Activated naive CD4-positive, alpha-beta T cell treated with anti-CD3 and anti-CD28 coated beads for 36 hours (primary cell): ENCODE data around the gene TRANK1. TPM values are rescaled to one million over a fixed set of nuclear protein-coding genes. Genes with fewer than 3 reads are reported as not detected.
"Not testable (repeated sequence)": the region's sequence is repeated elsewhere in the genome, so short reads cannot be mapped to it uniquely, and the experiment has no call there.

Source experiments
- CTCF ChIA-PET: fragments of 350-600 bp; sonication (Branson Sonifier 250); formaldehyde crosslinking; loops from one replicate; lab custom pipeline; 2021; ENCODE audit warnings: antibody characterized with exemption; lab: Charles Lee
- DNase-seq: peaks from one replicate; pipeline ENCODE4 v3.0.0-alpha.2; 2020
- H3K27ac Mint-ChIP-seq: one replicate; pipeline ENCODE4 v1.8.0; 2021; ENCODE audit warnings: mild to moderate bottlenecking, mixed read lengths
- H3K27me3 Mint-ChIP-seq: one replicate; pipeline ENCODE4 v1.8.0; 2021; ENCODE audit warnings: low read depth, mixed read lengths
- H3K36me3 Mint-ChIP-seq: one replicate; pipeline ENCODE4 v1.8.0; 2021; ENCODE audit warnings: low read depth, mixed read lengths
- H3K4me1 Mint-ChIP-seq: one replicate; pipeline ENCODE4 v1.8.0; 2021; ENCODE audit warnings: low read depth, mixed read lengths
- H3K4me3 Mint-ChIP-seq: one replicate; pipeline ENCODE4 v1.8.0; 2021; ENCODE audit warnings: mild to moderate bottlenecking, moderate library complexity, mixed read lengths
- H3K9me3 Mint-ChIP-seq: one replicate; pipeline ENCODE4 v1.8.0; 2021; ENCODE audit warnings: mixed read lengths
- intact Hi-C: fragments of 100-400 bp; cut with micrococcal nuclease; formaldehyde crosslinking; loops from one replicate; pipeline ENCODE4 v1.15.1; 2023
- total RNA-seq, 2 experiments: library from RNA; stranded (reverse); gene quantifications; one replicate each; pipeline ENCODE4 v1.2.3, GENCODE V29; 2021

Gene TRANK1
- total RNA-seq, 2 experiments from 2014 or later = 10.9 to 11.0 TPM

GRCh38 chr3:36909181-36909580 lies 35.7 kb downstream of the TRANK1 start:
- no peaks in the 10 kb centered on the region for H3K9me3 Mint-ChIP-seq
- DNase-seq = no peak
- H3K4me3 Mint-ChIP-seq = peak overlapping the region; percentile 79
- CTCF ChIA-PET = interaction anchor here (0.8 to 9.3 kb wide), 3 partner anchors 36 to 49 kb away, joined by 5 to 74 read pairs (median 6); no protein-coding TSS in a partner anchor
- no peaks in the 10 kb centered on the region for H3K36me3 Mint-ChIP-seq
- intact Hi-C loops = no loop called here
- peak overlapping the region; percentile 83 for H3K27ac Mint-ChIP-seq
- H3K4me1 Mint-ChIP-seq = peaks cover 63% of the 10 kb centered on the region
- no peaks in the 10 kb centered on the region for H3K27me3 Mint-ChIP-seq

GRCh38 chr3:36908647-36909180 lies 36.1 kb downstream of the TRANK1 start:
- CTCF ChIA-PET = interaction anchor here (1.5 to 9.3 kb wide), 3 partner anchors 32 to 49 kb away, joined by 4 to 74 read pairs (median 12); no protein-coding TSS in a partner anchor
- Mint-ChIP-seq H3K36me3 (no peaks in the 10 kb centered on the region), H3K9me3 (no peaks in the 10 kb centered on the region), H3K27ac (peak overlapping the region; percentile 83), H3K27me3 (no peaks in the 10 kb centered on the region), H3K4me3 (peak overlapping the region; percentile 79), H3K4me1 (peaks cover 61% of the 10 kb centered on the region)
- intact Hi-C loops = loop anchor here (1.0 kb wide), 6 partner anchors 10 to 266 kb away; partner anchors contain the start of genes EPM2AIP1, LRRFIP2 and MLH1
- DNase-seq = no peak

- intact Hi-C loops = loop anchor here (1.0 kb wide), 6 partner anchors 10 to 266 kb away; partner anchors contain the start of genes EPM2AIP1, LRRFIP2 and MLH1
- CTCF ChIA-PET = interaction anchor here (1.5 to 9.3 kb wide), 3 partner anchors 32 to 50 kb away, joined by 4 to 74 read pairs (median 12); no protein-coding TSS in a partner anchor
- Mint-ChIP-seq H3K27me3 (no peaks in the 10 kb centered on the region), H3K9me3 (no peaks in the 10 kb centered on the region), H3K36me3 (no peaks in the 10 kb centered on the region), H3K4me3 (peak overlapping the region; percentile 79), H3K27ac (peak overlapping the region; percentile 83), H3K4me1 (peaks cover 61% of the 10 kb centered on the region)
- DNase-seq = peak; percentile 79
Measured at GRCh38 chr3:36907911-36908646, 36.8 kb downstream of the TRANK1 start.

GRCh38 chr3:36906504-36907149 lies 38.2 kb downstream of the TRANK1 start:
- Mint-ChIP-seq H3K9me3 (no peaks in the 10 kb centered on the region), H3K4me1 (peaks cover 62% of the 10 kb centered on the region), H3K27ac (peak overlapping the region; percentile 25), H3K36me3 (no peaks in the 10 kb centered on the region), H3K27me3 (no peaks in the 10 kb centered on the region), H3K4me3 (peak overlapping the region; percentile 36)
- DNase-seq = peak; percentile 26
- CTCF ChIA-PET = interaction anchor here (0.6 to 9.3 kb wide), 11 partner anchors 11 to 447 kb away, joined by 3 to 74 read pairs (median 3); partner anchors contain the start of gene TRANK1
- intact Hi-C loops = no loop called here

DNA sequence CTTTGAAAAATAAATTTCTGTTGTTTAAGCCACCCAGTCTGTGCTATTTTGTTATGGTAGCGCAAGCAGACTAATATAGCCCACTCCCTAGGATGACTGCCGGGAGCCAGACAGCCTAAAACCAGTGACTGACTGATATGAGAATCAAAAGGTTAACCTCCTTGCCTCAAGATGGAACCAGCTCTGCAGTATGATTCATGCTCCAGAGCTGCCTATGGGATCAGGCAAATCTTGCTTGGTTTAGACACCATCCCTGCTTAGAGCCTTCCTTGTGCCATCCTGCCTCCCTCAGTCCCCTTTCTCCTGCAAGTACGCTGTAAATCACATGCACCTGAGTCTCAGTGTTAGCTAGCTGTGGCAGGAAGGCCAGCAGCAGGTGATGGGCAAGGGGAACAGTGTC lies 39.3 kb downstream of the TRANK1 start:
- DNase-seq = peak; percentile 25
- H3K9me3 Mint-ChIP-seq = no peaks in the 10 kb centered on the region

DNA sequence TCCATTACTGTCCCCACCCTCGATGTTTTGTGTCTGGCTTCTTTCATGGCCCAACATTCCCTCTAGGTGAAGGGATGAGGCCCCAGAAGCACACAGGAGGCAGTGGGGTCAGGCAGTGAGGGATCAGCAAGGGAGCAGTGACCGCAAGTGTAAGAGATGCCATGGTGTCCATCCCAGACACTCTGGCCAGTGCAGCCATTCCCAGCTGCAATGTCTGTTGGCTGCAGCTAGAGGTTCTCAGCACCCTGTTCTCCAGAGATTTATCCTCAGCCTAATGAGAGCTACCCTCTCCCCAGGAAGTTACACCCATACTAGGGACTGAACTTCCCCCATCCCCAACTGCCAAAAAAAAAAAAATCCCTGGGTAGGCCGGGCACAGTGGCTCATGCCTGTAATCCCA lies 40.2 kb downstream of the TRANK1 start:
- no peak for DNase-seq
- CTCF ChIA-PET = interaction anchor here (1.5 to 9.3 kb wide), 5 partner anchors 13 to 53 kb away, joined by 4 to 74 read pairs (median 6); no protein-coding TSS in a partner anchor
- no peak overlapping the region for H3K4me3 Mint-ChIP-seq
- no peaks in the 10 kb centered on the region for H3K27me3 Mint-ChIP-seq
- H3K36me3 Mint-ChIP-seq = peaks cover 2% of the 10 kb centered on the region
- peaks cover 74% of the 10 kb centered on the region for H3K4me1 Mint-ChIP-seq
- intact Hi-C loops = loop anchor here (1.0 kb wide), 2 partner anchors 54 to 308 kb away; no protein-coding TSS in a partner anchor
- no peaks in the 10 kb centered on the region for H3K9me3 Mint-ChIP-seq
- H3K27ac Mint-ChIP-seq = no peak overlapping the region

More for the DNA sequence above, 39.3 kb downstream of the TRANK1 start:
- H3K27ac Mint-ChIP-seq = peak overlapping the region; percentile 24
- CTCF ChIA-PET = interaction anchor here (0.7 to 9.3 kb wide), 7 partner anchors 12 to 52 kb away, joined by 4 to 74 read pairs (median 6); no protein-coding TSS in a partner anchor
- no peaks in the 10 kb centered on the region for H3K27me3 Mint-ChIP-seq
- intact Hi-C loops = no loop called here
- H3K36me3 Mint-ChIP-seq = no peaks in the 10 kb centered on the region
- no peak overlapping the region for H3K4me3 Mint-ChIP-seq
- peaks cover 69% of the 10 kb centered on the region for H3K4me1 Mint-ChIP-seq

- H3K4me3 Mint-ChIP-seq, H3K27ac Mint-ChIP-seq, H3K27me3 Mint-ChIP-seq, DNase-seq, H3K9me3 Mint-ChIP-seq, H3K36me3 Mint-ChIP-seq: not testable (repeated sequence)
- CTCF ChIA-PET = interaction anchor here (0.7 to 9.3 kb wide), 3 partner anchors 15 to 54 kb away, joined by 3 to 74 read pairs (median 5); no protein-coding TSS in a partner anchor
- intact Hi-C loops = loop anchor here (1.0 kb wide), 2 partner anchors 54 to 308 kb away; no protein-coding TSS in a partner anchor
- peaks cover 72% of the 10 kb centered on the region for H3K4me1 Mint-ChIP-seq
Measured at GRCh38 chr3:36904065-36904464, 40.8 kb downstream of the TRANK1 start.

DNA sequence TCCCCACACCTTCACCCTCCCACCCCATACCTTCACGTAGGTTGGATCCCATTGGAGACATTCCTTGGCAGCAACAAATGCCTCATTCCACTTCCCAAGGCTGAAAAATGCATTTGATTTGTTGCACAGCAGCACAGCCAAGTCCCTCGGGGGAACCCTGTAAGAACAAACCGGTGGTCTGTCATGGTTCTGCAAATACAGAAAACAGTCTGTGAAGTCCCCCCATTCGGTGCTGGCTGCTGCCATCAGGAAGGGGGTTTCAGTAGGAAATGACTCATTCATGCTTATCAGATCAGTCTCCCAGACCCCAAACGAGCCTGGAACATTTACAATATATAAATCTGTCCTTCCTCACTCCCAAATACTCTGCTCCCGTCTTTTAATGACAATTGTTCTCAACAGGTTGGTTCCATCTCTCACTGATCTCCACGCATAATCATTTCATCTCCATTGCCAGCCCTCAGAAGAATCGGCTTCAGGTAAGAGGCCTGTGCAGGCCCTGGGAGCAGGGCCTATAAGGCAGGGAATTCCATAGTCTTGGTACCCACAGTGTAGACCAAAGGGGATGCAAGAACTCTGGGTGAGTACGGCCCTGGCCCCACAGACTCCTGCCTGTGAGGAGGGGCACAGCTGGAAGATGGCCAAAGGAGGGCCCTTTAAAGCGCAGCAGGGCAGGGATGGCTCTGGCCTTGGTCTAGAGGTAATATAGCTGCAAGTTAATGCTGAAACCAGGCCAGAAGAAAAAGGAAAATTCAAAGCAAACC lies 41.6 kb downstream of the TRANK1 start:
- no peak for DNase-seq
- CTCF ChIA-PET = interaction anchor here (0.7 to 9.3 kb wide), 4 partner anchors 11 to 54 kb away, joined by 3 to 74 read pairs (median 8); no protein-coding TSS in a partner anchor
- H3K4me3 Mint-ChIP-seq = no peak overlapping the region
- H3K27ac Mint-ChIP-seq = no peak overlapping the region
- H3K9me3 Mint-ChIP-seq = no peaks in the 10 kb centered on the region
- H3K4me1 Mint-ChIP-seq = peaks cover 64% of the 10 kb centered on the region
- intact Hi-C loops = no loop called here
- no peaks in the 10 kb centered on the region for H3K27me3 Mint-ChIP-seq
- peaks cover 3% of the 10 kb centered on the region for H3K36me3 Mint-ChIP-seq

- Mint-ChIP-seq H3K9me3 (no peaks in the 10 kb centered on the region), H3K27me3 (no peaks in the 10 kb centered on the region), H3K4me3 (no peak overlapping the region), H3K4me1 (peaks cover 58% of the 10 kb centered on the region), H3K27ac (no peak overlapping the region), H3K36me3 (peaks cover 9% of the 10 kb centered on the region)
- DNase-seq = no peak
- intact Hi-C loops = no loop called here
- CTCF ChIA-PET = interaction anchor here (0.6 to 9.3 kb wide), 6 partner anchors 9 to 56 kb away, joined by 3 to 74 read pairs (median 5); partner anchors contain the start of gene TRANK1
Measured at GRCh38 chr3:36901588-36901987, 43.3 kb downstream of the TRANK1 start.

- DNase-seq = no peak
- Mint-ChIP-seq H3K4me3 (peak overlapping the region; percentile 17), H3K9me3 (no peaks in the 10 kb centered on the region), H3K4me1 (peaks cover 57% of the 10 kb centered on the region), H3K27me3 (no peaks in the 10 kb centered on the region), H3K36me3 (peaks cover 9% of the 10 kb centered on the region), H3K27ac (peak overlapping the region; percentile 12)
- CTCF ChIA-PET = interaction anchor here (0.6 to 9.3 kb wide), 4 partner anchors 9 to 57 kb away, joined by 3 to 74 read pairs (median 6); partner anchors contain the start of gene TRANK1
- intact Hi-C loops = no loop called here
Measured at GRCh38 chr3:36900474-36901443, 44.1 kb downstream of the TRANK1 start.
